Measurements from ENCODE around the gene REV1. TPM values are rescaled to one million over a fixed set of nuclear protein-coding genes. Genes with fewer than 3 reads are reported as not detected.
A peak's percentile ranks its signal among the peaks of the same experiment; 100 is the strongest.

REV1 gene
- total and polyA plus RNA-seq, 2 experiments from 2014 or later, result 14.4 to 19.5 TPM

- H3K4me1 ChIP-seq (ENCODE audit: insufficient read depth), result peaks cover 7% of the 10 kb centered on the region; the same call in 1 of the 2 replicates
- no peak overlapping the region for H3K4me2 ChIP-seq (ENCODE audit: unreplicated experiment)
- 0 out of 2 replicates have a peak, but pooled peaks cover 4% of the 10 kb centered on the region for H3F3A ChIP-seq (ENCODE audit: insufficient read depth)
- H4K20me1 ChIP-seq (ENCODE audit: insufficient read depth), result no peaks in the 10 kb centered on the region
- DNase-seq, result no peak
- no peaks in the 10 kb centered on the region for H3K9me2 ChIP-seq (ENCODE audit: insufficient read depth)
- H3K4me3 ChIP-seq, result no peak overlapping the region
- in situ Hi-C loops (cut with MboI), result no loop called here
- H3K79me2 ChIP-seq (ENCODE audit: insufficient read depth), result no peaks in the 10 kb centered on the region
- H3K27ac ChIP-seq, result no peak overlapping the region
- WGBS, 2 experiments (ENCODE audit: low coverage in 1 of 2, low lambda C conversion rate in 2 of 2, missing lambda C conversion rate in 2 of 2), result 89% methylated on average over 4 of the region's 4 CpGs
- H3K36me3 ChIP-seq (ENCODE audit: low read depth), result no peaks in the 10 kb centered on the region
- H2AFZ ChIP-seq, result no peak overlapping the region
- peaks cover 17% of the 10 kb centered on the region for H3K27me3 ChIP-seq (replicated peaks; ENCODE audit: insufficient read depth)
- H3K9ac ChIP-seq, result no peak overlapping the region
- no peaks in the 10 kb centered on the region for H3K9me3 ChIP-seq (ENCODE audit: low read depth)
- TF ChIP-seq EZH2phosphoT487 (IDR thresholded peaks at IDR 0.05; ENCODE audit: insufficient read depth, low read depth) (no peak), EZH2 (IDR thresholded peaks at IDR 0.05; ENCODE audit: insufficient read depth, poor library complexity, severe bottlenecking) (no peak)
Observed at GRCh38 chr2:99495115-99495860, 5.5 kb upstream of the REV1 start.

GRCh38 chr2:99492721-99493120, 2.9 kb upstream of the REV1 start:
- Histone ChIP-seq H3K4me3 (no peak overlapping the region), H3K27me3 (replicated peaks; ENCODE audit: insufficient read depth) (no peaks in the 10 kb centered on the region), H3K9me3 (ENCODE audit: low read depth) (no peaks in the 10 kb centered on the region), H4K20me1 (ENCODE audit: insufficient read depth) (no peaks in the 10 kb centered on the region), H3F3A (ENCODE audit: insufficient read depth) (0 out of 2 replicates have a peak, but pooled peaks cover 4% of the 10 kb centered on the region), H3K9me2 (ENCODE audit: insufficient read depth) (no peaks in the 10 kb centered on the region), H3K36me3 (ENCODE audit: low read depth) (no peaks in the 10 kb centered on the region), H3K9ac (no peak overlapping the region), H3K79me2 (ENCODE audit: insufficient read depth) (peaks cover 14% of the 10 kb centered on the region), H3K27ac (no peak overlapping the region), H3K4me1 (ENCODE audit: insufficient read depth) (peaks cover 7% of the 10 kb centered on the region; the same call in 1 of the 2 replicates), H2AFZ (no peak overlapping the region), H3K4me2 (ENCODE audit: unreplicated experiment) (no peak overlapping the region)
- no peak for DNase-seq
- TF ChIP-seq EZH2phosphoT487 (IDR thresholded peaks at IDR 0.05; ENCODE audit: insufficient read depth, low read depth) (no peak), EZH2 (IDR thresholded peaks at IDR 0.05; ENCODE audit: insufficient read depth, poor library complexity, severe bottlenecking) (no peak)
- in situ Hi-C loops (cut with MboI), result no loop called here

- H3F3A ChIP-seq (ENCODE audit: insufficient read depth), result 0 out of 2 replicates have a peak, but pooled peaks cover 4% of the 10 kb centered on the region
- peaks cover 3% of the 10 kb centered on the region; the same call in 1 of the 2 replicates for H4K20me1 ChIP-seq (ENCODE audit: insufficient read depth)
- no peaks in the 10 kb centered on the region for H3K9me3 ChIP-seq (ENCODE audit: low read depth)
- H3K79me2 ChIP-seq (ENCODE audit: insufficient read depth), result peaks cover 33% of the 10 kb centered on the region
- DNase-seq, result peak; percentile 18
- peaks cover 12% of the 10 kb centered on the region; the same call in 1 of the 2 replicates for H3K4me1 ChIP-seq (ENCODE audit: insufficient read depth)
- no peak for TF ChIP-seq EZH2 (IDR thresholded peaks at IDR 0.05; ENCODE audit: insufficient read depth, poor library complexity, severe bottlenecking)
- no peak for TF ChIP-seq EZH2phosphoT487 (IDR thresholded peaks at IDR 0.05; ENCODE audit: insufficient read depth, low read depth)
- peak overlapping the region; percentile 91 for H3K9ac ChIP-seq
- H3K9me2 ChIP-seq (ENCODE audit: insufficient read depth), result no peaks in the 10 kb centered on the region
- H3K4me2 ChIP-seq (ENCODE audit: unreplicated experiment), result peak overlapping the region; percentile 94
- in situ Hi-C loops (cut with MboI), result no loop called here
- H3K27ac ChIP-seq, result peak overlapping the region; percentile 63
- H3K4me3 ChIP-seq, result peak overlapping the region; percentile 89
- WGBS, 2 experiments (ENCODE audit: low coverage in 1 of 2, low lambda C conversion rate in 2 of 2, missing lambda C conversion rate in 2 of 2), result 28 to 29% methylated on average over 31 of the region's 31 CpGs
- peak overlapping the region; percentile 93 for H2AFZ ChIP-seq
- H3K27me3 ChIP-seq (replicated peaks; ENCODE audit: insufficient read depth), result no peaks in the 10 kb centered on the region
- H3K36me3 ChIP-seq (ENCODE audit: low read depth), result no peaks in the 10 kb centered on the region
Observed at GRCh38 chr2:99490623-99491461, 1.0 kb upstream of the REV1 start.

- 0% methylated on average over 47 to 54 of the region's 95 CpGs for WGBS, 2 experiments (ENCODE audit: low coverage in 1 of 2, low lambda C conversion rate in 2 of 2, missing lambda C conversion rate in 2 of 2)
- 0 out of 2 replicates have a peak, but pooled peaks cover 4% of the 10 kb centered on the region for H3F3A ChIP-seq (ENCODE audit: insufficient read depth)
- no peaks in the 10 kb centered on the region for H3K9me3 ChIP-seq (ENCODE audit: low read depth)
- H3K4me1 ChIP-seq (ENCODE audit: insufficient read depth), result peaks cover 12% of the 10 kb centered on the region
- DNase-seq, result peak; percentile 78
- H2AFZ ChIP-seq, result peak overlapping the region; percentile 76
- peak overlapping the region; percentile 74 for H3K4me2 ChIP-seq (ENCODE audit: unreplicated experiment)
- no peaks in the 10 kb centered on the region for H3K36me3 ChIP-seq (ENCODE audit: low read depth)
- TF ChIP-seq EZH2phosphoT487 (IDR thresholded peaks at IDR 0.05; ENCODE audit: insufficient read depth, low read depth) (no peak), EZH2 (IDR thresholded peaks at IDR 0.05; ENCODE audit: insufficient read depth, poor library complexity, severe bottlenecking) (no peak)
- peak overlapping the region; percentile 89 for H3K4me3 ChIP-seq
- H3K79me2 ChIP-seq (ENCODE audit: insufficient read depth), result peaks cover 49% of the 10 kb centered on the region
- no peaks in the 10 kb centered on the region for H3K9me2 ChIP-seq (ENCODE audit: insufficient read depth)
- in situ Hi-C loops (cut with MboI), result no loop called here
- H3K9ac ChIP-seq, result peak overlapping the region; percentile 91
- peaks cover 7% of the 10 kb centered on the region; the same call in 1 of the 2 replicates for H4K20me1 ChIP-seq (ENCODE audit: insufficient read depth)
- peak overlapping the region; percentile 63 for H3K27ac ChIP-seq
- no peaks in the 10 kb centered on the region for H3K27me3 ChIP-seq (replicated peaks; ENCODE audit: insufficient read depth)
Observed at GRCh38 chr2:99489063-99489760, 605 bp downstream of the REV1 start.

Measured in GM23248 (cell line).